Activated T-cell treated with anti-CD3 and anti-CD28 coated beads, Interleukin-2, amount 50 U/mL, for 4 hours (primary cell): ENCODE results near the gene ELMO1. TPM values are rescaled to one million over a fixed set of nuclear protein-coding genes. Genes with fewer than 3 reads are reported as not detected.

Source experiments
- ATAC-seq, 2 donors: fragments of 200-7000 bp; cut with Tn5 transposase; one replicate each; pipeline ENCODE4 v1.10.0; 2021
- DNase-seq: peaks from one replicate; pipeline ENCODE4 v3.0.0-alpha.2; 2020
- H3K27me3 Mint-ChIP-seq: one replicate; pipeline ENCODE4 v1.8.0; 2021; ENCODE audit warnings: low read depth, mixed read lengths
- H3K36me3 Mint-ChIP-seq: one replicate; pipeline ENCODE4 v1.8.0; 2022; ENCODE audit warnings: mixed read lengths; ENCODE audit not compliant: insufficient read depth
- H3K4me1 Mint-ChIP-seq: one replicate; pipeline ENCODE4 v1.8.0; 2021; ENCODE audit warnings: low read depth, mixed read lengths
- H3K4me3 Mint-ChIP-seq: one replicate; pipeline ENCODE4 v1.8.0; 2021; ENCODE audit warnings: mild to moderate bottlenecking, moderate library complexity, mixed read lengths
- H3K9me3 Mint-ChIP-seq: one replicate; pipeline ENCODE4 v1.8.0; 2021; ENCODE audit warnings: mixed read lengths
- total RNA-seq, 3 donors: library from RNA; stranded (reverse); gene quantifications; one replicate each; pipeline ENCODE4 v1.2.1, GENCODE V29; 2021

The ELMO1 gene
- total RNA-seq, 3 donors from 2014 or later: 117 to 137 (median 118) TPM

DNA sequence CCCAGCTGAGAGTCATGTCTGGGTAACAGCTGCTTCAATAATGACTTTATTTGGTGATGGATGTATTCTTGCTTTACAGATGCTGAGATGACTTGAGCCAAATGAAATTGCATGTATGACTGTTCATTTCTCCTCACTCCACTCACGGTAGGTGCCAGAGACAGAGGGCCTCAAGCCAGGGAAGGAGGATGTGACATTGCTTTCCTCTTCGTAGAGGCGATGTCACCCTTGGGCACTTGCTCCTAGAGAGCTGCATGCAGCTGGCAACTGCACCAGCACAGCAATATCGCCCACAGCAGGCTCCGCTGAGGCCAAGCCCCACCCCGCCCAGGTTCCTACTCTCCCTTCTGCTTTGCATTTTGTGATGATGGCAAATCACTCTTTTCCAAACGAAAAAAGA lies 607.8 kb downstream of the ELMO1 start:
- ATAC-seq: no peak
- Mint-ChIP-seq H3K4me1 (no peaks in the 10 kb centered on the region), H3K27me3 (no peaks in the 10 kb centered on the region), H3K36me3 (peaks cover 2% of the 10 kb centered on the region), H3K9me3 (peaks cover 3% of the 10 kb centered on the region), H3K4me3 (no peak overlapping the region)
- DNase-seq: no peak

GRCh38 chr7:36838616-36839225 lies 609.9 kb downstream of the ELMO1 start:
- Mint-ChIP-seq H3K36me3 (no peaks in the 10 kb centered on the region), H3K4me1 (no peaks in the 10 kb centered on the region), H3K9me3 (peaks cover 3% of the 10 kb centered on the region), H3K27me3 (no peaks in the 10 kb centered on the region), H3K4me3 (no peak overlapping the region)
- ATAC-seq (no peak), DNase-seq (no peak)

DNA sequence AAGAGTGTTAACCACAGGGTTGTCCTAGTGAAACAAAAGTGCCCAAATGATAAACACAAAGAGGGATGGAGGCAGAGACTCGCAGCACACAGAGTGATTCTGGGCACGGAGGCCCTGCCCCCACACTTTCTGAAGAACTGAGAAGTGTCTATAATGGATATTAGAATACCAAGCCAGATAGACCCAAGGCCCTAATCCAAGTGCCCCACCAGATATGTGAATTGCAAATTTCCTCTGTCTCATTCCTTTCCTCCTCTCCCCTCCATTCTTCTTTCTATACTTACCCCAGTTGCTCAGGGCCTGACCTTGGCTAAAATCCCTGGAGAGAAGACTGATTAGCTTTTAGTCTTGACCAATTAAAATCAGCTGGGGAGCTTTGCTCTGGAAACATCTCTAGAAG lies 617.6 kb downstream of the ELMO1 start:
- no peak for DNase-seq
- Mint-ChIP-seq H3K36me3 (no peaks in the 10 kb centered on the region), H3K27me3 (no peaks in the 10 kb centered on the region), H3K4me1 (no peaks in the 10 kb centered on the region), H3K9me3 (peaks cover 9% of the 10 kb centered on the region), H3K4me3 (no peak overlapping the region)
- no peak for ATAC-seq

GRCh38 chr7:36827726-36828703 lies 620.6 kb downstream of the ELMO1 start:
- Mint-ChIP-seq H3K36me3 (no peaks in the 10 kb centered on the region), H3K9me3 (peaks cover 9% of the 10 kb centered on the region), H3K27me3 (no peaks in the 10 kb centered on the region), H3K4me3 (no peak overlapping the region), H3K4me1 (no peaks in the 10 kb centered on the region)
- no peak for ATAC-seq
- DNase-seq: no peak

DNA sequence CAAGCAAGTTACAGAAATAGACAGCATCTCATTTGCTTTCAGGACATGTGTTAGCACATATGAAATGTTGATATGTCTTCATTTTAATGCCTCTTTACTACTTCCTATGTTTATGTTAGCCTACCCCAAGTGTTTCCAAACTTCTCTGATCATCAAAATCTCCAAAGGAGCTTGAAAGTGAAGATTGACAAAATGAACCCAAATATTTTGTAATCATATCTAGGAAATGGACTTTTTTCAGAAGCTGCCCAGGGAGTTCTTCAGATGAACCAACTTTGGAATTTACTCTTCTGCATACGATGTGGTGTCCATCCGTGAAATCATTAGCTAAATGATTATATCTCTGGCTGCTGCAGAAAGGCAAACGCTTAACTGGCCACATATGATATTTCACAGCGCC lies 623.2 kb downstream of the ELMO1 start:
- Mint-ChIP-seq H3K9me3 (peaks cover 10% of the 10 kb centered on the region), H3K36me3 (peaks cover 3% of the 10 kb centered on the region), H3K4me3 (no peak overlapping the region), H3K4me1 (peaks cover 2% of the 10 kb centered on the region), H3K27me3 (no peaks in the 10 kb centered on the region)
- ATAC-seq (no peak), DNase-seq (no peak)

- no peaks in the 10 kb centered on the region for H3K27me3 Mint-ChIP-seq
- no peak for DNase-seq
- peaks cover 8% of the 10 kb centered on the region for H3K9me3 Mint-ChIP-seq
- ATAC-seq: no peak
- H3K4me3 Mint-ChIP-seq: no peak overlapping the region
- H3K4me1 Mint-ChIP-seq: peaks cover 2% of the 10 kb centered on the region
- peaks cover 3% of the 10 kb centered on the region for H3K36me3 Mint-ChIP-seq
Measured at GRCh38 chr7:36823353-36823752, 625.3 kb downstream of the ELMO1 start.

DNA sequence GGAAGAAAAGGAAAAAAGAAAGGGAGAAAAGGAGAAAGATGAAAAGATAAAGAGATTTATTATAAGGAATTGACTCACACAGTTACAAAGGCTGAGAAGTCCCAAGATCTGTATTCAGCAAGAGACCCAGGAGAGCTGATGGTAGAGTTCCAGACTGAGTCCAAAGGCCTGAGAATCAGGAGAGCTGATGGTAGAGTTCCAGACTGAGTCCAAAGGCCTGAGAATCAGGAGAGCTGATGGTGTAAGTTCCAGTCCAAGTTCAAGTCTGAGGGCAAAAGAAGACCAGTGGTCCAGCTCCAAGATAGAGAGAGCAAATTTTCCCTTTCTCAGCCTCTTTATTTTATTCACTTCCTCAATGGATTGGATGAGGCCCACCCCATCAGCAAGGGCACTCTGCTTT lies 627.0 kb downstream of the ELMO1 start:
- ATAC-seq (no peak), DNase-seq (no peak)
- peaks cover 3% of the 10 kb centered on the region for H3K36me3 Mint-ChIP-seq
- peaks cover 2% of the 10 kb centered on the region for H3K4me1 Mint-ChIP-seq
- H3K9me3 Mint-ChIP-seq: peaks cover 8% of the 10 kb centered on the region
- H3K4me3 Mint-ChIP-seq: no peak overlapping the region
- no peaks in the 10 kb centered on the region for H3K27me3 Mint-ChIP-seq

GRCh38 chr7:36820527-36821170 lies 628.0 kb downstream of the ELMO1 start:
- peak; percentile 57 to 63 for ATAC-seq
- DNase-seq: no peak

DNA sequence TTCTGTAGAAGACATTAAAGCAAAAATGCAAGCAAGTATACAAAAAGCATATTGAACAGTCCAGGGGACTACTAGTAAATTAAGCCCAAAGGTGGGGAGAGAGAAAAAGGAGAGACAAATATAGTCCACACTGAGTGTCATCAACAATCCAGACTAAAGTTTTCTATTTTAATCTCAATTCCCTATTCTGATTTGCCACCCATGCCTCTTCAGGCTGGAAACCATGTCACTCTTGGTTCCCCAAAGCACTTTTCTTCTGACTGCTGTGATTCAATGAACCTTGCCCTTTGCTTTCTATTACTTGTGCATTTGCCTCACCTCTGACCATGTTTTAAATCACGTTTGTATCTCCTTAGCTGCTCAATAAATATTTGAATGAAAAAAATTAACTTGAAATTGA lies 629.0 kb downstream of the ELMO1 start:
- peaks cover 3% of the 10 kb centered on the region for H3K36me3 Mint-ChIP-seq
- DNase-seq: no peak
- H3K4me1 Mint-ChIP-seq: peaks cover 2% of the 10 kb centered on the region
- peaks cover 8% of the 10 kb centered on the region for H3K9me3 Mint-ChIP-seq
- ATAC-seq: no peak
- no peaks in the 10 kb centered on the region for H3K27me3 Mint-ChIP-seq
- no peak overlapping the region for H3K4me3 Mint-ChIP-seq

More at GRCh38 chr7:36820527-36821170, 628.0 kb downstream of the ELMO1 start:
- H3K36me3 Mint-ChIP-seq: peaks cover 3% of the 10 kb centered on the region
- peaks cover 8% of the 10 kb centered on the region for H3K9me3 Mint-ChIP-seq
- peaks cover 2% of the 10 kb centered on the region for H3K4me1 Mint-ChIP-seq
- no peaks in the 10 kb centered on the region for H3K27me3 Mint-ChIP-seq
- no peak overlapping the region for H3K4me3 Mint-ChIP-seq

- DNase-seq (no peak), ATAC-seq (no peak)
- Mint-ChIP-seq H3K4me1 (peaks cover 1% of the 10 kb centered on the region), H3K27me3 (no peaks in the 10 kb centered on the region), H3K4me3 (no peak overlapping the region), H3K36me3 (no peaks in the 10 kb centered on the region), H3K9me3 (no peaks in the 10 kb centered on the region)
Measured at GRCh38 chr7:36814311-36814710, 634.4 kb downstream of the ELMO1 start.

DNA sequence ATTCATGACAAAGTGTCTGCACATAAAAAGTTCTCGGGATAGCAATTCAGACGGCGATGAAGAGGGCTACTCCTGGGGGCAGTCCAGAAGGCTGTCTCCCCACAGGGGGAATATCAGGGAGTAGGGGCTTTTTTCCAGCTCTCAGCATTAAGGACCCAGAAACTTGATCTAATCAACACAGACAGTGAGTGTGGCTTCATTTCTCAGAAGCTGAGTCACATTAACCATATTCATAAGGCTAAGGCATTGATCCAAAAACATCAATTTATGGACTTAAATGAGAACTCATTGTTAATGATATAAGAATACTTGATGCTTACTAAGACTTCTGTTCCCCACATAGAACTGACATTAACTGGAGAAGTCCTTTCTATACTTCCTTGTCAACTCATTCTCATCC lies 636.9 kb downstream of the ELMO1 start:
- no peak for DNase-seq
- H3K4me3 Mint-ChIP-seq: no peak overlapping the region
- H3K4me1 Mint-ChIP-seq: peaks cover 6% of the 10 kb centered on the region
- no peaks in the 10 kb centered on the region for H3K9me3 Mint-ChIP-seq
- H3K27me3 Mint-ChIP-seq: peaks cover 2% of the 10 kb centered on the region
- peak; percentile 30 to 54 for ATAC-seq
- H3K36me3 Mint-ChIP-seq: no peaks in the 10 kb centered on the region

DNA sequence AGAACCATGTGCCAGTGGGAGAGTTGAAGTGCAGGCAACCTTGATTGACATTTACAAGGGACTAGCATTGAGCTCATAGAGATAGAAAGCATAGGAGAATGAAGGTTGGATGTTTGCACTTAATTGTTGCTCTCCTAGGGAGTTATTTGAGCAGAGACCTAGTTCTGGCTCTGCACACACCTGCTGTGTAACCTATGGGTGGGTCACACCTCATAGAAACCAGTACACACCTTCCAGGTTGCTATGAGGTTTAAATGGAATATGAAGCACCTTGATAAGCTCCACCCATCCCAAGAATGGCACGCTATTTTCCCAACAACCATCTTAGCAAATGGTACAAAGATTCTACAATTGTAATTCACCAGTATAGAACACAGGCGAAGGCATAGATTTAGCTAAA lies 638.2 kb downstream of the ELMO1 start:
- Mint-ChIP-seq H3K4me3 (no peak overlapping the region), H3K4me1 (peaks cover 6% of the 10 kb centered on the region), H3K9me3 (no peaks in the 10 kb centered on the region), H3K27me3 (peaks cover 2% of the 10 kb centered on the region), H3K36me3 (no peaks in the 10 kb centered on the region)
- DNase-seq (no peak), ATAC-seq (no peak)

- no peak for ATAC-seq
- H3K9me3 Mint-ChIP-seq: no peaks in the 10 kb centered on the region
- DNase-seq: no peak
- peaks cover 2% of the 10 kb centered on the region for H3K27me3 Mint-ChIP-seq
- peaks cover 6% of the 10 kb centered on the region for H3K4me1 Mint-ChIP-seq
- no peaks in the 10 kb centered on the region for H3K36me3 Mint-ChIP-seq
- no peak overlapping the region for H3K4me3 Mint-ChIP-seq
Measured at GRCh38 chr7:36810032-36810431, 638.6 kb downstream of the ELMO1 start.

- no peak for ATAC-seq
- H3K36me3 Mint-ChIP-seq: no peaks in the 10 kb centered on the region
- H3K4me1 Mint-ChIP-seq: peaks cover 6% of the 10 kb centered on the region
- peaks cover 2% of the 10 kb centered on the region for H3K27me3 Mint-ChIP-seq
- DNase-seq: no peak
- no peaks in the 10 kb centered on the region for H3K9me3 Mint-ChIP-seq
- no peak overlapping the region for H3K4me3 Mint-ChIP-seq
Measured at GRCh38 chr7:36809510-36809909, 639.2 kb downstream of the ELMO1 start.
